RWPE1 (cell line): ENCODE results near the gene RALGAPB.
"Not testable (repeated sequence)": the region's sequence is repeated elsewhere in the genome, so short reads cannot be mapped to it uniquely, and the experiment has no call there.

ENCODE experiments used
- CTCF ChIA-PET: fragments of 350-600 bp; sonication (Branson Sonifier 250); formaldehyde crosslinking; extraction: SDS; loops from one replicate; lab custom pipeline; 2021; lab: Yijun Ruan, JAX
- POLR2A ChIA-PET: fragments of 400-600 bp; formaldehyde crosslinking; extraction: SDS; loops from one replicate; lab custom pipeline; 2020; ENCODE audit warnings: antibody characterized with exemption; ENCODE audit not compliant: low non-redundant PET; lab: Yijun Ruan, JAX
- DNase-seq: peaks from one replicate; pipeline ENCODE4 v3.0.0; 2012; ENCODE audit warnings: low spot score
- H3K27ac ChIP-seq: fragments of 450-650 bp; 2 replicates; pipeline ENCODE4 v1.5.1; 2017
- TF ChIP-seq, protein P1 (sequence below): fragments of 450-650 bp; conservative IDR thresholded peaks from 2 replicates; pipeline ENCODE4 v1.5.1; 2017; ENCODE audit warnings: low read depth, mild to moderate bottlenecking

RALGAPB gene

DNA sequence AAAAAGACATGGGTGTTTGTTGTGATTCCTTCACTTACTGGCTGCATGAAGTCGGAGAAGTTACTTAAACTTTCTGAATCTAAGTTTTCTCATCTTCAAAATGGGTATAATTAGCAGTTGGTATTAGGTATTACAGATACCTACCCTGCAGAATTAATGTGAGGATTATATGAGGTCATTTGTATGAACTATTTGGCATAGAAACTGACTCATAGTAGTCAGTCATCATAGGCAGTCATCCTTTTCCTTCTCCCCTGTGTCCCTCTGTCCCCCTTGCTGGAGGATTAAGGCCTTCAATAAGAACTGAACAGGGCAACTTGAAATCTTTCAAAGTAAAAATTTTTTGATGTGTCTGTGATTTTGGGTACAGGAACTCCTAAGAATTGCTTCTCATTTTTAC lies 26.3 kb downstream of the RALGAPB start:
- POLR2A ChIA-PET = no interaction called here
- TF ChIP-seq, protein P1, sequence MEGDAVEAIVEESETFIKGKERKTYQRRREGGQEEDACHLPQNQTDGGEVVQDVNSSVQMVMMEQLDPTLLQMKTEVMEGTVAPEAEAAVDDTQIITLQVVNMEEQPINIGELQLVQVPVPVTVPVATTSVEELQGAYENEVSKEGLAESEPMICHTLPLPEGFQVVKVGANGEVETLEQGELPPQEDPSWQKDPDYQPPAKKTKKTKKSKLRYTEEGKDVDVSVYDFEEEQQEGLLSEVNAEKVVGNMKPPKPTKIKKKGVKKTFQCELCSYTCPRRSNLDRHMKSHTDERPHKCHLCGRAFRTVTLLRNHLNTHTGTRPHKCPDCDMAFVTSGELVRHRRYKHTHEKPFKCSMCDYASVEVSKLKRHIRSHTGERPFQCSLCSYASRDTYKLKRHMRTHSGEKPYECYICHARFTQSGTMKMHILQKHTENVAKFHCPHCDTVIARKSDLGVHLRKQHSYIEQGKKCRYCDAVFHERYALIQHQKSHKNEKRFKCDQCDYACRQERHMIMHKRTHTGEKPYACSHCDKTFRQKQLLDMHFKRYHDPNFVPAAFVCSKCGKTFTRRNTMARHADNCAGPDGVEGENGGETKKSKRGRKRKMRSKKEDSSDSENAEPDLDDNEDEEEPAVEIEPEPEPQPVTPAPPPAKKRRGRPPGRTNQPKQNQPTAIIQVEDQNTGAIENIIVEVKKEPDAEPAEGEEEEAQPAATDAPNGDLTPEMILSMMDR = no peak
- DNase-seq = peak; percentile 27
- no peak overlapping the region for H3K27ac ChIP-seq
- CTCF ChIA-PET = no interaction called here

DNA sequence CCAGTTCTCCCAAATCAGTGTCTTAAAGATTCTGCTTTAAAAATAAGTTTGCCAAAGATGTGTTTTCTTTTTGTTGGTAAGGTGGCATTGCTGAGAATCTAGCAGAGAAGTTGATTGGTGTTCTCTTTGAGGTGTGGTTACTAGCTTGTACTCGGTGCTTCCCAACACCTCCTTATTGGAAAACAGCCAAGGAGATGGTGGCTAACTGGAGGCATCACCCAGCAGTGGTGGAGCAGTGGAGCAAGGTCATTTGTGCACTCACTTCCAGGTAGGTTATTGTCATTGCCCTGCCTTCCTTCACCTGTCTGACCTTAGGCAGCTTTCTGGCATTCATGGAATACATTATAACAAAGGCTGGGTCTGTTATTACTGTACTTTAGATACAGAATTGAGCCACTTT lies 26.7 kb downstream of the RALGAPB start:
- ChIA-PET CTCF (interaction anchor here (0.5 to 0.9 kb wide), 3 partner anchors 52 to 580 kb away, joined by 3 read pairs; no protein-coding TSS in a partner anchor), POLR2A (no interaction called here)
- TF ChIP-seq, protein P1 = no peak
- DNase-seq = peak; percentile 22
- no peak overlapping the region for H3K27ac ChIP-seq

- POLR2A ChIA-PET = no interaction called here
- CTCF ChIA-PET = interaction anchor here (0.5 to 1.3 kb wide), 3 partner anchors 10 to 30 kb away, joined by 3 to 4 read pairs (median 3); no protein-coding TSS in a partner anchor
- no peak for DNase-seq
- TF ChIP-seq, protein P1 = no peak
- H3K27ac ChIP-seq = no peak overlapping the region
Observed at GRCh38 chr20:38501858-38502436, 29.3 kb downstream of the RALGAPB start.

DNA sequence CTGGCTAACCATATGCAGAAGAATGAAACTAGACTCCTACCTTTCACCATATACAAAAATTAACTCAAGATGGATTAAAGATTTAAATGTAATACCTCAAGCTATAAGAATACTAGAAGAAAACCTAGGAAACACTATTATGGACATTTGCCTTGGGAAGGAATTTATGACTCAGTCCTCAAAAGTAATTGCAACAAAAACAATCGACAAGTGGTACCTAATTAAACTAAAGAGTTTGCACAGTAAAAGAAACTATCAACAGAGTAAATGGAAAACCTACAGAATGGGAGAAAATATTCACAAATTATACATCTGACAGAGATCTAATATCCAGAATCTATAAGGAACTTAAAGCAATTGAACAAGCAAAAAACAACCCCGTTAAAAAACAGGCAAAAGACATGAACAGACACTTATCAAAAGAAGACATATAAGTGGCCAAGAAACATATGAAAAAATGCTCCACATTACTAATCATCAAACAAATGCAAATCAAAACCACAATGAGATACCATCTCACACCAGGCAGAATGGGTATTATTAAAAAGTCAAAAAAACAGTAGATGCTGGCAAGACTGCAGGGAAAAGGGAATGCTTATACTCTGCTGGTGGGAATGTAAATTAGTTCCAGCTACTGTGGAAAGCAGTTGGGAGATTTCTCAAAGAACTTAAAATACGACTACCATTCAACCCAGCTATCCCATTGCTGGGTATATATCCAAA lies 31.9 kb downstream of the RALGAPB start:
- TF ChIP-seq, protein P1 = no peak
- DNase-seq = no peak
- H3K27ac ChIP-seq = no peak overlapping the region
- ChIA-PET POLR2A (no interaction called here), CTCF (interaction anchor here (0.7 kb wide), 1 partner anchor 884 kb away, joined by 3 read pairs; no protein-coding TSS in a partner anchor)

GRCh38 chr20:38505091-38505455 lies 32.4 kb downstream of the RALGAPB start:
- TF ChIP-seq, protein P1 = no peak
- CTCF ChIA-PET = no interaction called here
- POLR2A ChIA-PET = no interaction called here
- DNase-seq = no peak
- no peak overlapping the region for H3K27ac ChIP-seq

DNA sequence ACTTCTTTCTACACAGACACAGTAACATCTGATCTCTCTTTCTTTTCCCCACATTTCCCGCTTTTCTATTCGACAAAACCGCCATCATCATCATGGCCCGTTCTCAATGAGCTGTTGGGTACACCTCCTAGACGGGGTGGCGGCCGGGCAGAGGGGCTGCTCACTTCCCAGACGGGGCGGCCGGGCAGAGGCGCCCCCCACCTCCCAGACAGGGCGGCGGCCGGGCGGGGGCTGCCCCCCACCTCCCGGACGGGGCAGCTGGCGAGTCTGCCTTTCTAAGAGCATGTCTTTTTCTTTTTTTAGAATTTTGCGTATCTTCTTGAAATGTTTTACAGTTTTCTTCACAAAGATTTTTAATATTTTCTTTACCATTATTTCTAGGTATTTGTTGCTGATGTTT lies 39.1 kb downstream of the RALGAPB start:
- DNase-seq, H3K27ac ChIP-seq, POLR2A ChIA-PET: not testable (repeated sequence)
- CTCF ChIA-PET = interaction anchor here (1.0 kb wide), 1 partner anchor 15 kb away, joined by 3 read pairs; no protein-coding TSS in a partner anchor

GRCh38 chr20:38514185-38514584 lies 41.5 kb downstream of the RALGAPB start:
- ChIA-PET POLR2A (no interaction called here), CTCF (interaction anchor here (0.7 kb wide), 1 partner anchor 40 kb away, joined by 3 read pairs; no protein-coding TSS in a partner anchor)
- TF ChIP-seq, protein P1 = no peak
- no peak overlapping the region for H3K27ac ChIP-seq
- DNase-seq = no peak
